ENCODE results near the gene KCNN3.

Gene KCNN3

GRCh38 chr1:154659823-154660592 is 210.1 kb downstream of the KCNN3 start:
- H3K4me3 ChIP-seq (ENCODE audit: low read depth, low read length), result no peak overlapping the region
- TF ChIP-seq CTCF (IDR thresholded peaks at IDR 0.05; ENCODE audit: low read depth, low read length, missing control alignments), result no peak
- no peak for DNase-seq (ENCODE audit: low read depth)
- in situ Hi-C loops (cut with HindIII; ENCODE audit: low sequenced_read_pairs), result no loop called here

GRCh38 chr1:154657556-154657955 is 212.5 kb downstream of the KCNN3 start:
- no peak for DNase-seq (ENCODE audit: low read depth)
- no peak overlapping the region for H3K4me3 ChIP-seq (ENCODE audit: low read depth, low read length)
- no peak for TF ChIP-seq CTCF (IDR thresholded peaks at IDR 0.05; ENCODE audit: low read depth, low read length, missing control alignments)
- in situ Hi-C loops (cut with HindIII; ENCODE audit: low sequenced_read_pairs), result no loop called here

- in situ Hi-C loops (cut with HindIII; ENCODE audit: low sequenced_read_pairs), result no loop called here
- no peak for TF ChIP-seq CTCF (IDR thresholded peaks at IDR 0.05; ENCODE audit: low read depth, low read length, missing control alignments)
- no peak overlapping the region for H3K4me3 ChIP-seq (ENCODE audit: low read depth, low read length)
- no peak for DNase-seq (ENCODE audit: low read depth)
Measured at GRCh38 chr1:154652893-154653292, 217.2 kb downstream of the KCNN3 start.

All from astrocyte of the cerebellum (primary cell).